Parathyroid adenoma (tissue), 2 donors: ENCODE data around the gene DPM2.

ENCODE experiments used
- H2AFZ ChIP-seq: fragments of 300-600 bp; sonication (generic); one replicate; pipeline ENCODE4 v1.7.0; 2017; ENCODE audit warnings: antibody characterized with exemption, mild to moderate bottlenecking
- H3K27ac ChIP-seq: fragments of 300-600 bp; sonication (generic); one replicate; pipeline ENCODE4 v1.7.0; 2017
- H3K27me3 ChIP-seq: fragments of 300-600 bp; sonication (generic); one replicate; pipeline ENCODE4 v1.7.0; 2017; ENCODE audit warnings: low read length; ENCODE audit not compliant: control insufficient read depth, insufficient read depth
- H3K36me3 ChIP-seq: fragments of 300-600 bp; sonication (generic); one replicate; pipeline ENCODE4 v1.7.0; 2017; ENCODE audit warnings: low read length; ENCODE audit not compliant: control insufficient read depth, insufficient read depth
- H3K4me1 ChIP-seq: fragments of 300-600 bp; sonication (generic); one replicate; pipeline ENCODE4 v1.7.0; 2017; ENCODE audit warnings: control low read depth
- H3K4me2 ChIP-seq: fragments of 300-600 bp; sonication (generic); one replicate; pipeline ENCODE4 v1.7.0; 2017; ENCODE audit warnings: low read length
- H3K4me3 ChIP-seq: fragments of 300-600 bp; sonication (generic); one replicate; pipeline ENCODE4 v1.7.0; 2017; ENCODE audit warnings: low read depth, low read length
- H3K79me2 ChIP-seq: fragments of 300-600 bp; sonication (generic); one replicate; pipeline ENCODE4 v1.7.0; 2017; ENCODE audit warnings: control low read depth
- H3K9ac ChIP-seq: fragments of 300-600 bp; sonication (generic); one replicate; pipeline ENCODE4 v1.7.0; 2017; ENCODE audit warnings: mild to moderate bottlenecking
- H3K9me3 ChIP-seq: fragments of 300-600 bp; sonication (generic); one replicate; pipeline ENCODE4 v1.7.0; 2017; ENCODE audit warnings: low read length; ENCODE audit not compliant: control insufficient read depth
- TF ChIP-seq, protein P1 (sequence below): fragments of 300-600 bp; sonication (generic); IDR thresholded peaks from one replicate; pipeline ENCODE4 v1.7.0; 2017; ENCODE audit warnings: antibody characterized with exemption, mild to moderate bottlenecking
- donor health status: primary hyperparathyroidism.

The DPM2 gene

DNA sequence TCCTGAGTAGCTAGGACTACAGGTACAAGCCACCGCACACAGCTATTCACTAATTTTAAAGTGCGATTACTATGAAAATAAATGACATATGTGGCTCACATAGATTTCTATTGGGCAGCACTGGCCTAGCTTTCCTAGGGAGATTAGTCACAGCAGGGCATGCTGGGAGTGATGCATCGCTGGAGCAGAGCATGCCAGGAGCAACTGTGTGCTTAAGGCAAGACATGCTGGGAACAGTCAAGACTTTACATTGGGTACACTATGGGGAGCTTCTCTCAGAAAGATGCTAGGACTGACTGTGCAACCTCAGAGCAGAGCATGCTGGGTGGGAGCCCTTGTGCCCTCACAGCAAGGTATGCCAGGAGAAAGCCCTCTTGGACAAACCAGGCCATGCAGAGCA is 47.6 kb downstream of the DPM2 start:
- TF ChIP-seq, protein P1, sequence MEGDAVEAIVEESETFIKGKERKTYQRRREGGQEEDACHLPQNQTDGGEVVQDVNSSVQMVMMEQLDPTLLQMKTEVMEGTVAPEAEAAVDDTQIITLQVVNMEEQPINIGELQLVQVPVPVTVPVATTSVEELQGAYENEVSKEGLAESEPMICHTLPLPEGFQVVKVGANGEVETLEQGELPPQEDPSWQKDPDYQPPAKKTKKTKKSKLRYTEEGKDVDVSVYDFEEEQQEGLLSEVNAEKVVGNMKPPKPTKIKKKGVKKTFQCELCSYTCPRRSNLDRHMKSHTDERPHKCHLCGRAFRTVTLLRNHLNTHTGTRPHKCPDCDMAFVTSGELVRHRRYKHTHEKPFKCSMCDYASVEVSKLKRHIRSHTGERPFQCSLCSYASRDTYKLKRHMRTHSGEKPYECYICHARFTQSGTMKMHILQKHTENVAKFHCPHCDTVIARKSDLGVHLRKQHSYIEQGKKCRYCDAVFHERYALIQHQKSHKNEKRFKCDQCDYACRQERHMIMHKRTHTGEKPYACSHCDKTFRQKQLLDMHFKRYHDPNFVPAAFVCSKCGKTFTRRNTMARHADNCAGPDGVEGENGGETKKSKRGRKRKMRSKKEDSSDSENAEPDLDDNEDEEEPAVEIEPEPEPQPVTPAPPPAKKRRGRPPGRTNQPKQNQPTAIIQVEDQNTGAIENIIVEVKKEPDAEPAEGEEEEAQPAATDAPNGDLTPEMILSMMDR, result no peak
- Histone ChIP-seq H3K4me2 (no peak overlapping the region), H3K9ac (no peak overlapping the region), H3K4me3 (no peak overlapping the region), H3K36me3 (no peaks in the 10 kb centered on the region), H3K79me2 (no peaks in the 10 kb centered on the region), H3K4me1 (no peaks in the 10 kb centered on the region), H3K27me3 (no peaks in the 10 kb centered on the region), H3K27ac (no peak overlapping the region), H3K9me3 (no peaks in the 10 kb centered on the region), H2AFZ (no peak overlapping the region)

DNA sequence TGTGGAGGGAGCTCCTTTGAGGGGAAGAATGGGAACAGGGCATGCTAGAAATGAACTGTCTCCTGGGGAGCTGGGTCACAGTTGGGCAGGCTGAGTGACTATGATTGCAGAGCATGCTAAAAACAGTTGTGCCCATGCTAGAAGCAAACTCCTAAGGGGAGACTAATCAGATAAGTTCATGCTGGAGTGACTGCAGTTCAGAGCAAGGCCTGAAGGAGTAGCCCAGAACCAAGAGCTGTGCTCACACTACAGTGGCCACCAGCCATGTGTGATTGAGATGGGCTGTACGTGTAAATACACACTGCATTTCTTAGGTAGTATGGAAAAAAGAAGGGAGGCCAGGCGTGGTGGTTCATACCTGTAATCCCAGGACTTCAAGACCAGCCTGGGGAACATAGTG is 49.9 kb downstream of the DPM2 start:
- Histone ChIP-seq H3K9ac (no peak overlapping the region), H3K4me1 (peaks cover 3% of the 10 kb centered on the region), H3K79me2 (no peaks in the 10 kb centered on the region), H3K4me3 (no peak overlapping the region), H3K4me2 (no peak overlapping the region), H3K36me3 (no peaks in the 10 kb centered on the region), H3K27ac (no peak overlapping the region), H2AFZ (no peak overlapping the region), H3K27me3 (no peaks in the 10 kb centered on the region), H3K9me3 (no peaks in the 10 kb centered on the region)
- TF ChIP-seq, protein P1, result no peak

DNA sequence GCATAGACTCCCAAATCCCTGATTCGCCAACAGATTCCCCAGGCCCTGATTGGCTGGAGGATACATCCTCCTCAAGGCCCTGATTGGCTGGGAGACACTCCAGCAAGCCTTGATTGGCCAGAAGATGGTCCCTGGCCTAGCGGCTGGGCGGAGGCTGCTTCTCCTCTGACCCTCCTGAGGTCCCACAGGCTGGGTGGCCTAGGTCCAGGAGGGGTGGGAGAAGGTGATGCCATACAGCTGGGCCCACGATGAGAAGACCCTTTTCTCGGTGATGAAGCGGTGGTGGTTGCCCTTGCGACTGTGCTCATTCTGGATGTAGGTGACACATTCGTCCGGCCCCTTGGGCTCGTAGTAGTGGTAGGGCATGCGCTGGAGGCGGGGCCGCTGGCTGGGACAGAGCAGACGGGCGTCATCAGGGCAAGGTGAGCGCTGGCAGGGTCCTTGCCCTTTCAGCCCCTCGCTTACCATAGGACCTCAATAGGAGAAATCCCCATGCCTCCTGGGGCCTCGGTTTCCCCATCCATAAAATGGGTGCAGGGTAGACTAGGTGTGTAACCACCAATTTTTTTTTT is 51.2 kb downstream of the DPM2 start:
- H3K4me1 ChIP-seq, result peaks cover 3% of the 10 kb centered on the region
- H3K36me3 ChIP-seq, result no peaks in the 10 kb centered on the region
- no peak overlapping the region for H3K4me3 ChIP-seq
- TF ChIP-seq, protein P1, result no peak
- no peak overlapping the region for H2AFZ ChIP-seq
- H3K79me2 ChIP-seq, result no peaks in the 10 kb centered on the region
- no peaks in the 10 kb centered on the region for H3K9me3 ChIP-seq
- no peak overlapping the region for H3K9ac ChIP-seq
- no peak overlapping the region for H3K27ac ChIP-seq
- H3K27me3 ChIP-seq, result no peaks in the 10 kb centered on the region
- no peak overlapping the region for H3K4me2 ChIP-seq

DNA sequence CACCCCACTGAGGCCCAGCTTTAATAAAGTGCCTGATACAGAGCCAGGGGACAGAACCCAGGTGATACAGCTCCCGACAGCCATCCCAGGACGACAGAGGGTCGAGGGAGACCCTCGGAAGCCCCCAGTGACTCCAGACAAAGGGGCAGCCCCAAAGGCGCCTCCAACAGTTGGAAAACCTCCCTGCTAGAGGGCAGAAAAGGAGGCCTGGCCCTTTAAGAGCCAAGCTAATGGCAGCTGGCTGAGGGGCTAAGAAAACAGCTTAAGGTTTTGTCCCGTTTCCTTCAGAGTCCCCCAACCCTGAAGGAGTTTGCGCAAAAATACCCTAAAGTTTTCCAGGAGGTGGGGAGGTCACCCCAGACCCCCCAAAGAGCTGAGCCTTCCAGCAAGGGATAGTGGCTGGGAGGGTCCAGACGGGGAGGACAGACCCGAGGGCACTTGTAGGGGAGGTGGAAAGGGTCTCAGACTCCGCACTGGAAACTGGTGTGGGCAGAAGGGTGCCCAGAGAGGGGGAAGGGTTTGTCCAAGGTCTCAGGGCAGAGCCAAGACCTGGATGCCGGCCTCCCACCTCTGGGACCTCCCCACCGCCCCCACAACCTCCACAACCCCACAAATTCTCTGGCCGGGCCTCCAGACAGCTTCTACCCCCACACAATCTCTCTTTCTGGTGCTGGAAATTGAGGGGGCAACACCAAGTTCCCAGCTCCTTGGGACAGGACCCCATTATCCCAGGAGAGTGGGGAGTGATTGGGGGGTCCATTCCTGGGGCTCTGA is 52.0 kb downstream of the DPM2 start:
- no peaks in the 10 kb centered on the region for H3K36me3 ChIP-seq
- H3K4me1 ChIP-seq, result peaks cover 3% of the 10 kb centered on the region
- no peak overlapping the region for H3K4me2 ChIP-seq
- no peaks in the 10 kb centered on the region for H3K27me3 ChIP-seq
- H3K4me3 ChIP-seq, result no peak overlapping the region
- no peak overlapping the region for H2AFZ ChIP-seq
- H3K79me2 ChIP-seq, result no peaks in the 10 kb centered on the region
- H3K27ac ChIP-seq, result no peak overlapping the region
- TF ChIP-seq, protein P1, result no peak
- no peaks in the 10 kb centered on the region for H3K9me3 ChIP-seq
- no peak overlapping the region for H3K9ac ChIP-seq
